Activated CD8-positive, alpha-beta memory T cell treated with anti-CD3 and anti-CD28 coated beads, Interleukin-2, amount 50 U/mL, for 4 hours (primary cell): ENCODE data around the gene IL15.
"Not testable (repeated sequence)": the region's sequence is repeated elsewhere in the genome, so short reads cannot be mapped to it uniquely, and the experiment has no call there.

Experiments
- DNase-seq: peaks from one replicate; pipeline ENCODE4 v3.0.0-alpha.2; 2020

The IL15 gene

GRCh38 chr4:141636082-141636770, at the start of gene IL15:
Gene IL15 (plus strand): TSS chr4:141636583. CDS start chr4:141719465, 82,882 bp downstream.
- peak; percentile 59 for DNase-seq

- no peak for DNase-seq
Measured at GRCh38 chr4:141587897-141588296, 48.5 kb upstream of the IL15 start.

- DNase-seq: no peak
Measured at GRCh38 chr4:141595531-141595930, 40.9 kb upstream of the IL15 start.

GRCh38 chr4:141599853-141600252, 36.5 kb upstream of the IL15 start:
- no peak for DNase-seq

- not testable (repeated sequence) for DNase-seq
Measured at GRCh38 chr4:141604683-141605082, 31.7 kb upstream of the IL15 start.

- no peak for DNase-seq
Measured at GRCh38 chr4:141605425-141605856, 30.9 kb upstream of the IL15 start.

GRCh38 chr4:141609243-141609642, 27.1 kb upstream of the IL15 start:
- no peak for DNase-seq

- DNase-seq: no peak
Measured at GRCh38 chr4:141610365-141610764, 26.0 kb upstream of the IL15 start.

GRCh38 chr4:141614878-141615586, 21.4 kb upstream of the IL15 start:
- no peak for DNase-seq

- DNase-seq: not testable (repeated sequence)
Measured at GRCh38 chr4:141615587-141615918, 20.8 kb upstream of the IL15 start.

- DNase-seq: no peak
Measured at GRCh38 chr4:141620715-141621114, 15.7 kb upstream of the IL15 start.

- no peak for DNase-seq
Measured at GRCh38 chr4:141625023-141625422, 11.4 kb upstream of the IL15 start.

GRCh38 chr4:141630854-141631253, 5.5 kb upstream of the IL15 start:
- no peak for DNase-seq

- no peak for DNase-seq
Measured at GRCh38 chr4:141635736-141636081, 674 bp upstream of the IL15 start.

GRCh38 chr4:141636771-141637460, 533 bp downstream of the IL15 start:
- peak; percentile 16 for DNase-seq

- no peak for DNase-seq
Measured at GRCh38 chr4:141637565-141637964, 1.2 kb downstream of the IL15 start.

GRCh38 chr4:141638230-141638629, 1.8 kb downstream of the IL15 start:
- no peak for DNase-seq

GRCh38 chr4:141640696-141641095, 4.3 kb downstream of the IL15 start:
- no peak for DNase-seq

GRCh38 chr4:141642063-141642462, 5.7 kb downstream of the IL15 start:
- DNase-seq: no peak

GRCh38 chr4:141642711-141643110, 6.3 kb downstream of the IL15 start:
- DNase-seq: no peak

GRCh38 chr4:141643557-141643956, 7.2 kb downstream of the IL15 start:
- DNase-seq: no peak

- no peak for DNase-seq
Measured at GRCh38 chr4:141645611-141646340, 9.4 kb downstream of the IL15 start.

- DNase-seq: no peak
Measured at GRCh38 chr4:141646969-141647368, 10.6 kb downstream of the IL15 start.
